HG03025 (cell line): Measurements from ENCODE around the gene GFRA3.
A peak's percentile ranks its signal among the peaks of the same experiment; 100 is the strongest.
"Not testable (repeated sequence)": the region's sequence is repeated elsewhere in the genome, so short reads cannot be mapped to it uniquely, and the experiment has no call there.

Experiments used
- ATAC-seq: cut with Tn5 transposase; IDR thresholded peaks from one replicate; pipeline ENCODE4 v1.9.1; 2021; ENCODE audit warnings: mild to moderate bottlenecking, moderate library complexity; ENCODE audit not compliant: unreplicated experiment, low FRiP score

Gene GFRA3

DNA sequence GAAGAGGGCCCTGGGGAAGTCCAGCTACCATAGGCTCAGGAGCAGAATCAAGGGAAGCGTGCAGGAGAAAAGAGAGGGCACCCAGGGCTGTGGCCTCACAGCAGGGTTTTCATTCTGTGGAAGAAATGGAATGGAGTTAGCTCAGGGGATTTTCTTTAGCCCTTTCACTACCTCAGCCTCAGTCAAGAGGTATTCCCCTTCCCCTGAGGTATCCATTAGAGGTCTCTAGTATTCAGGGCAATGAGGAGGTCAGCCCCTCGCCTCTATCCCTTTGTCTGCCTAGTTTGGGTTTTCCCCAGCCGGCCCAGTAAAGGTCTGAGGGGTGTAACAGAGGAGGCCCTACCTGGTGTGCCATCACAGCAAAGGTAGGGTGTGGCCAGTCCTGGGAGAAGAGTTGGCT is 21.5 kb downstream of the GFRA3 start:
- no peak for ATAC-seq

DNA sequence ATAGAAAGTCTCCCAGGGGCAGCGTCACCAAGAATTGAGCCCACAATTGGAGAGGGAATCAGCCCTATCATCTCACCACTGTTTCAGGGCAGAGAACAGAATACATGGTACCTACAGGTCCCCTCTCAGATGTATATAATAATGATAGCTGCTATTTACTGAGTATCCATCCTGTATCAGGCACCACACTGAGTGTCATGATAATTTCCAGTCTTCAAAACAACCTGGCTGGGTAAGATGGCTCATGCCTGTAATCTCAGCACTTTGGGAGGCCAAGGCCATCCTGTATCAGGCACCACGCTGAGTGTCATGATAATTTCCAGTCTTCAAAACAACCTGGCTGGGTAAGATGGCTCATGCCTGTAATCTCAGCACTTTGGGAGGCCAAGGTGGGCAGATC is 26.6 kb downstream of the GFRA3 start:
- ATAC-seq = not testable (repeated sequence)

DNA sequence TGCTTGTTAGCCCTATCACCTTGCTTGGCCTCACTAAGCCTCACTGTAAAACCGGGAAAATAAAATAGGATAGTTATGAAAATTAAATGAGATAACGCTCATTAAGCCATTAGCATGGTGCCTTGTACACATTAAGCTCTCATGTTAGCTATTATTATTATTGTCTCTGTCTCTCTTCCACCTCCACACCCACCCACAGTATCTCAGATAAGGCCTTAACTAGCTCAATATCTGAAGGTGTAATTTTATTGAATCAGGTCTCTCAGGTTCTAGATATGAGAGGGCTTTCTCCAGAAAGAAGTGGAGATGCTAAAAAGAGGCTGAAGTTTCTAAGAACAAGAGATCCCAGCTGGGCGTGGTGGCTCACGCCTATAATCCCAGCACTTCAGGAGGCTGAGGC is 27.6 kb downstream of the GFRA3 start:
- ATAC-seq = no peak

DNA sequence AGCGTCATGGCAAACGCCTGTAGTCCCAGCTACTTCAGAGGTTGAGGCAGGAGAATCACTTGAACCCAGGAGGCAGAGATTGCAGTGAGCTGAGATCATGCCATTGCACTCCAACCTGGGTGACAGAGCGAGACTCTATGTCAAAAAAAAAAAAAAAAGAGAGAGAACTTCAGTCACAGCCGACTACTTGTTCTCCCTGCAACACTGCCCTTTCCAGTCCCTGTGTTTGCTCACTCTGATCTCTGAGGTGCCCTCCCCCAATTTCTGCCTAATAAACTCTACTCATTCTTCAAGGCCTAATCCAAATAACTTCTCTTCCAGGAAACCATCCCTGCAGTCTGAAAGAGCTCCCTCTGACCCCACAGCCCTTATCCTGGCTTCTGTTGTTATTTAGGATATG is 28.1 kb downstream of the GFRA3 start:
- ATAC-seq = no peak

DNA sequence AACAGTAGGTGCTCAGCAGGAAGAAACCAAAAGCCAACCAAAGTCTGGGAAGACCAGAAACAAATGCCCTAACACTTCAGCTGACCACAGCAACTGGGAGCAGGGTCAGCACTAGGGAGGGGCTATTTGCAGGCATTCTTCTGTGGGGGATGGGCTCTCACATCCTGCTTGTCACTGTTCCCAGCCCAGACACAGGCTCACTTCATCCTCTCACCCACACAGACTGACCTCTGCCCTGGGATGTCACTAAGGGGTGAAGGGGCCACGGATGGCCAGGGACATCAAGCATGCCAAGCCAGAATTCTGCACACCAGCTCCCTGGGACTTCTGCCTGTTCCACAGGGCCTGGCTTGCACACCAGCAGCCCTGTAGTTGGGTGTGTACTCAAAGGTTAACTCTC is 28.7 kb downstream of the GFRA3 start:
- no peak for ATAC-seq

DNA sequence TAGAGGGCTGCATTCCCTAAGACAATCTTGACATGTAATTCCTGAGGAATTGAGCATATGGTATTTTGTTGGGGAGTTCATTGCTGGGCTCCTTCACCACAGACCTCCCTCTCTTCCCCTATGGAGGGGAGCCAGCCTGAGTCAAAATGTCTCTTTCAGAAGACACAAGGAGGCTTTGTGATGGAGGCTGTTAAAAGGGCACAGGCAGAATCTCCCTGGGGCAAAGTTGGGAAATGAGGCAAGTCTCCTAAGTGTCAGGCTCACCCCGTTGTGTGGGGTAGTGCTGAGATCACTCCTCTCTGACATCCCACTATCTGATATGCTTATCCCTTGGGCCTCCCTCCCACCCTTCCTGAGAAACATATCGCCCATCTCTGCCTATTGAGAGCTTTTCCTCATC is 30.6 kb downstream of the GFRA3 start:
- ATAC-seq = no peak

DNA sequence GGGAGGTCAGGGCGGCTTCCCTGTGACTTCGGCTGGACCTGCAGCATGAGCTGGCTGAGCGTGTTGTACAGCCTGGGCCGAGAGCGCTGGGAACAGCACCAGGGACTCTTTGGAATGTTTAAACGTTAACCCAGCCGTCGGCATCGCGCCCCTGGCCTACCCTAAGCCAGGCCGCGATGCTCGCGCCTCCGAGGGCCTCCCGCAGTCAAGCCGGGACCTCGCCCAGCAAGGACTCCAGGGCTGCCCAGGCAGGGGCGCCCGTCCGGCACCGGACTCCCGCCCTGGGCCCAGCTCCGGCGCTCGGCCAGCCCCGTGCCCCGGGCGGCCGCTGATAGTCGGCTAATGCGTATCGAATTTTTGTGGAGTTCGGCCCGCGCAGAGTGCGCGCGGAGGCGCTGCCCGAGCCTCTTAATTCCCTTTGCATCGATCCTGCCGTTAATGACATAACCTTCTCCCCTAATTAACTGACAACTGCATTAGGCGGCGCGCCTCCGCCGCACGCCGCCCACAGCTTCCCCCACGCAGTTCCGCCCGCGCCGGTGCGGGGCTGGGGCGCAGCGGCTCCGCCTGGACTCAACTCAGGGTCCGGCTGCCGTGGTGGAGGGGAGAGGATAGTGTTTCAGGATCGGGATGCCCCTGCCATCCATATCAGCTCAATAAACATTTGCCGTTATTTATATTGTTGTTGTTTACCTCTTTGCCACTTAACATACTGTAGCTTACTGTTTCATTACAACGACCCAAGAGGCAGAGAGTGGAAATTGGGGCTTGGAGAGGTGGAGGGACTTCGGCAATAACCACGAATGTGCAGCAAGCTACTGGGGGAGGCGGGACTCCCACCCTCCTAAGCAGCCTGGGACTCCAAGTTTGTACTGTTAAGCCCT is 32.5 kb downstream of the GFRA3 start:
- ATAC-seq = no peak

DNA sequence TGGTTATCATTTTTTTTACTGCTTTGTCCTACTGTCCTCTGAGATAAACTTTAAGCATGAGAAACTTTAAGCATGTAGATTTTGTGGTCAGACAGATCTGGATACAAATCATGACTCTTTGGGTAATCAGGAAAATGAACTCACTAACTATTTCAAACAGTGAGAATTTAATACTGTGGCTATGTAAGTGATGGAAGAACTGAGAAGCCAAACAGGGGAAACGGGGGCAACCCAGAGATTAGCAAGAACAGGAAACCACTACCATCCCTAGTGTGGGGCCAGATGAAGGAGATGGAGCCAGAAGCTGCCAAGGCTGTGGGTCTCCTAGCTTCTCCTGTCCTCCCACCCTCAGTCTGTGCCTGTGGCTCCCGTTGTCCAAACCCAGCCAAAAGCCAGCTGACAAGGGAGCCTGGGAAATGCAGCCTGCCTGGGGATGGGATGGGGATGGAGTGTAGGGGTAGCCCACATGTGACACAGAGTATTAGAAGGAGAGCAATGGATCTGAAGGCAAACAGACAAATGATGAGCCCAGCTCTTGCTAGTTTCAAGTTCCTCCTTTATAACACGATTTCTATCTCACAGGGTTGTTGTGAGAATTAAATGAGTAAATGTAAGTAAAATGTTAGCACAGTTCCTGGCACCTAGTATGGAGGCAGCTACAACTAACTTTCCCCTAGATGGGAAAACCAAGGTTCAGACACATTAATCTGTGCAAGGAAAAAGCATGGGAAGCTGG is 33.6 kb downstream of the GFRA3 start:
- ATAC-seq = no peak

DNA sequence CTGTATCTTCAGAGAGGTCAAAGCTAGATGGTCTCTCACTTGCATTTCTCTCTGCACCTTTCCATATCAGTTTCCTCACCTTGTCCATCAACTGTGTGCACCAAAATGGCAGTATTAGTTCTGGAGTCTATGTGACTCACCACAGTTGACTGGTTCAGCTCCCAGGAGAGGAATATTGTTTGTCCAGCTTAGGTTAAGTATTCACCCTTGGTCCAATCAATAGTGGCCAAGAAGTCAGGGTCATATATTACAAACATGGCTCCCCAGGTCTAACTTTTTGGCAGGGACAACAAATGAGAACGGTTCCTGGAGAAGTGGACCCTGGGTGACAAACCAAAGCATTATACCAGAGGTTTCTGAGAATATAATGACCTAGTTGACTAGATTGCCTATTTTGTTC is 36.4 kb downstream of the GFRA3 start:
- ATAC-seq = no peak

DNA sequence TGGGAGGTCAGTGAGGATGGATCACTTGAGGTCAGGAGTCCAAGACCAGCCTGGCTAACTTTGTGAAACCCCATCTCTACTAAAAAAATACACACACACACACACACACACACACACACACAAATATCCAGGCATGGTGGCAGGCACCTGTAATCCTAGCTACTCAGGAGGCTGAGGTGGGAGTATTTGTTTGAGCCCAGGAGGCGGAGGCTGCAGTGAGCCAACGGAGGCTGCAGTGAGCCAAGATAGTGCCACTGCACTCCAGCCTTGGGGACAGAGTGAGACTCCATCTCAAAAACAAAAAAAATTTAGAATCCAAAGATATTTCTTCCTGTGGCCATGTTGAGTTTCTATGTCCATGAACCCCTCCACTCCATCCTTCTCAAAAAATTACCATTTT is 39.8 kb downstream of the GFRA3 start:
- ATAC-seq = no peak

DNA sequence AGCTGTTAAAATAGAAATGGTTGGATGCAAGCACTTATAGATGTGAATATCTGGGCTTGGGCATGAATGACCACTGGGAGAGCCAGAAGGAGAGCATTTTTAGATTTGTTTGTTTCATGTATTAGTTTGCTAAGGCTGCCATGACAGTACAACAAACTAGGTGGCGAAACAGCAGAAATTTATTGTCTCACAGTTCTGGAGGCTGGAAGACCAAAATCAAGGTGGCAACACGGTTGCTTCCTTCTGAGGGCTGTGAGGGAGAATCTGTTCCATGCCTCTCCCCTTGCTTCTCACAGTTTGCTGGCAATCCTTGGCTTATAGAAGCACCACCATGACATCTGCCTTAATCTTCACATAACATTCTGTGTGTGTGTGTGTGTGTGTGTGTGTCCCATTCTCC is 41.1 kb downstream of the GFRA3 start:
- ATAC-seq = no peak

DNA sequence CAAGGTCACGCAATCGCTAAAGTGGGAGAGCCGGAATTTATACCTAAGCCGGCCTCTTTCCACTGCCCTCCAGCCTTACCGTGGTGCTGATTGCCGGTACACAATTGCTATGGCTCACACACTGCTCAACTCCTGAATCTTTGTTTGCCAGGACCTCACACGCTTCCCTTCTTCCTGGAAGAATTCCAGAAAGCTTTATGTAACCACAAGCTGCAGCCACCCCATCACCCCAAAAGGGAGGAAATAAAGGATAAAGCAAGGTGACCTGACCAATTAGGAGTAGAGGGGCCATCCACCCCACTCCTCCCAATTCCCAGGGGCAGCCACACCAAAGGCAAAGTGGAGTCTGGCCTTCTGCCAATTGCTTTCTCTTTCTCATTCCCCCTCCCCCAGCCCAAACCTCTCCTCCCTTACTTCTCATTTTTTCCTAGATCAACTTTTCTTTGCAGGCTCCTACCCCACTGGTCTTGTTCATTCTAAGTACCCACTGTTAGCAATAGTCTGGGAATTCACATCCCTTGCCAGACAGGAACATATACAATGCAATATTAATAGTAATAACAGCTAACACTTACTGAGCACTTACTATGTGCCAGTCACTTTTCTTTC is 43.3 kb downstream of the GFRA3 start:
- no peak for ATAC-seq

DNA sequence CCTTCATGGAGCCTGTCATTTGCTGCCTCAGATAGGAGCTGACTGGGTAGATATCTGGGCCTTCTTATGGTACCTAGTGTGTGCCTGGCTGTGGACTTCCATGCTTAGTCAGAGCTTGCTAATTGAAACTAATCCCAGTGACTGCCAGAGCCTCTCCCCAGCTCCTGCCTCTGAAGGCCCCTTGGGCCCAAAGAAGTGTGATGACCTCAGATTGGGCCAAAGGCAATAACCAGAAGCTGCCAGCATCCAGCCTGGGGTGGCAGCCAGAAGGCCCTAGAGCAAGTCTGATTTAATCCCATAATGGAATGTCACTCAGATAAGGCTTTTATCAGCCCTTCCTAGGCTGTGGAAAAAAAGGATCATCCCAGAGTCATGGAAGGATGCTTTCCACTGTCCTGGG is 44.2 kb downstream of the GFRA3 start:
- ATAC-seq = no peak

DNA sequence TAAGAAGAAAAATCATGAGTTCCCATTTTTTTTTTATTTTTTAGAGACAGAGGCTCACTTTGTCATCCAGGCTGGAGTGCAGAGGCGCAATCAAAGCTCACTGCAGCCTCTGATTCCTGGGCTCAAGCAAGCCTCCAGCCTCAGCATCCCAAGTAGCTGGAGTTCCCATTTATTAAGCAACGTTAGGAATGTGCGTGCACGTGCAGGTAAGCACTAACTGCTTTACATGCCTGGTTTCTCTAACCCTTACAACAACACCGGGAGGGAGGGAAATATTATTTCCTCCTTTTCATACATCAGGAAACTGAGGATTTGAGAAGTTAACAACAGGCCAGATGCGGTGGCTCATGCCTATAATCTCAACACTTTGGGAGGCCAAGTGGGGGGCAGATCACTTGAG is 45.0 kb downstream of the GFRA3 start:
- no peak for ATAC-seq

DNA sequence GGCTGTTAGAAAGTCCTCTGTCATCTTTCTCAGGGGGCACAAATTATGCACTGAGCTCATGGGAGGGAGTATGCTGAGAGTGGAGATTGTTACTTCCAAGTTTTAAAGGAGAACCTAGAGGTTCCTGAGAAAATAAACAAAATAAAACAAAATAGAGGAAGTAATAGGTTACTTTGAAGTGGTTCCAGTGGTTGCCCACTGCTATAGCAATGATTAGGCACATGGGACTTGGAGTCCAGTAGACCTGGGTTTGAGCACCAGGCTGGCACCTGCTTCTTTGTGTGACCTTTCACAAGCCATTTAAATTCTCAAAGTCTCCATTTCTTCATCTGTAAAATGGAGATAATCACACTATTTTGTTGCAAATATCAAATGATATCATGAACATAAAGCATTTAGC is 47.5 kb downstream of the GFRA3 start:
- ATAC-seq = no peak

DNA sequence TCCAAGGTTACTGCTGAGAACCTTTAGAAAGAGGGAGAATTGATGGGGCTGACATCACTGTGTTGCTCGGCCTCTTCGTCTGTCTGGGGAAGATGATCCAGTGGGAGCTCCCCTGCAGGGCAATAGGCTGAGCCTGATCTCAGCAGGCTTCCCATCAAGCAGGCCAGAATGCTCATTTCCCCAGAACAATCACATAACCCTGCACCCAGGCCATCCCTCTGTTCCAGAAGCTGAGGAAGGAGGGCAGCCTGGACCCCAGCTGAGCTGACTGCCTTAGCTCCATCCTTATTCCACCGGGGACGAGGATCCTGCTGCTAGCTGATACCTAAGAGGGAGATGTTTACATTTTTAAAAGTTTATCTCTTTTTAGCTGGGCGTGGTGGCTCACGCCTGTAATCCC is 49.7 kb downstream of the GFRA3 start:
- no peak for ATAC-seq

DNA sequence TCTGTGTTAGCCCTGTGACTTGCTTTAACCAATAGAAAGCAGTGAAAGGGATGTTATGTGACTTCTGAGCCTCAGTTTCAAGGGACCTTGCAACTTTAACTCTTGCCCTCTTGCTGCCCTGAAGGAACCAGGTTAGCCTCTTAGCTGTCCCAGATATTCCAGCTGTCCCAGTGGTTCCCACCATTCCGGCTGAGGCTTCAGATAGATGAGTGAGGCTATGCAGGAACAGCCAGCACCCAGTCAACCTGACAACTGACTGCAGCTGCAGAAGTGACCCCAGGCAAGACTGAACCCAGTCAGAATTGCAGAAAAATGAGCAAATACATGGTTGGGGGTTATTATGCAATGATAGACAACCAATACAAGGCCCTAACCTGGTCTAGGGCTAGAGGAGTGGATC is 50.9 kb downstream of the GFRA3 start:
- no peak for ATAC-seq

DNA sequence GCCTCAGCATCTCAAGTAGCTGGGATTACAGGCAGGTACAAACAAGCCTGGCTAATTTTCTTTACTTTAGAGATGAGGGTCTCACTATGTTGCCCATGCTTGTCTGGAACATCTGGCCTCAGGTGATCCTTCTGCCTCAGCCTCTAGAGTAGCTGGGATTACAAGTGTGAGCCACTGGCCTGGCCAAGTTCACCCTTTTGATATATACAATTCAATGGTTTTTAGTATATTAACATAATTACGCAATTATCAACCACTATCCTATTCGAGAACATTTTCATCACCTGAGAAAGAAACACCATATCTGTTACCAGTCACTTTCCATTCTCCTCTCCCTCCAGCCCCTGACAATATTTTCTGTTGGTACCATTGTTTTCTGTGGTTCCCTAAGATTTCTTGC is 57.6 kb downstream of the GFRA3 start:
- no peak for ATAC-seq

DNA sequence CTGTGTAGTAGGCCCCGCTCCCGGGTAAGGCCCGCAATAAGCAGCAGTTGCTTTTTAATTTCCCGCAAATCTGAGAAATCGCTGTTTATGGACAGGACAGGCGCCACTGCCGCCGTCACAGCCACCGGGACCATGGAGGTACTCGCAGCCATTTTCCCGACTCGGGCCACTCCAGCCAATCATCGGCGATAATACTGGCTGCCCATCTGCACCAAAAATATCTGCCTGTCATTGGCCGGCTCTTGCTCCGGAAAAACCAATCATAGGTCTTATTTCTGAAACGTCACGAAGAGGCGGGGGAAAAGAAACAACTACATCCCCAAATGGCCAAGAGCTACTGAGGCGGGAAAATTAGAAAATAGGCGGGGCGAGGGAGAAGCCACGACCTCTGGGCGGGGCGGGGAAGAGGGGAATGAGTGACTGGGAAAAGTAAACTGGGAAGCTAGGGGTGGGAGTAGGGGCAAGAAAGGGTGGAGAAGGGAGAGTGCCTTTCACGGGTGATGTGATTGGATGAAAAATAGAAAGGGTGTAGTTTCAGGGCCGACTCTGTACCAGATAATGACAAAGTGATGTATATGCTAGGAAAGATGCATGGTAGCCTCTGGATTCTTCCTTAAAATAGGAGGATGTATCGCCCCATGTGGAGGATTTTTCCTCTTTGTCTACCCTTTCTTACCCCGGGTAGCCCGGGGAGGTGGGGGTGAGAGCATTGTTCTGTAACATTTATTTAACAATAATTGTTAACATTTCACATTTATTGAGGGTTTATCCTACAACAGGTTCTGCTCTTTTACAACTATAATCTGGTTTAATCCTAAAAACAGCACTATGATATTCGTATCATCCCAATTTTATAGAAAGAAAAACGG is 61.0 kb downstream of the GFRA3 start, which contains the start of gene CDC23:
Gene CDC23, minus strand, starts transcription at position 163 of the 869 bp plus-strand sequence. Its CDS starts 11 bp downstream, at position 152.
- peak; percentile 92 for ATAC-seq

DNA sequence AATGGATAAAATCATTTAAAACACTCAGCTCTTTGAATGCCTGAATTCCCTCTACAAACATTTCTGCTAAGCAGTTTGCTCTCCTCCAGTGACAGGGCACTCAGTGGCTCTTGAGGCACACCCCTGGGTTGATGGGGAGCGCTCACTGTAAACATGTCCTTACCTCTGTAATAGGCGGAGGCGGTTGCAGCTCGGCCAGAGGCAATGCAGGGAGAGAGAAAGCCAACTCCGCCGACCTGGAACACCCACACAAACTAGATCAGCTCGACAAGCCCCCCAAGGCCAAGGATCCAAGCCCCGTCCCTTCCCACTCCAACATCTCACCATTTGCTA is 61.6 kb downstream of the GFRA3 start:
- ATAC-seq = peak; percentile 27

DNA sequence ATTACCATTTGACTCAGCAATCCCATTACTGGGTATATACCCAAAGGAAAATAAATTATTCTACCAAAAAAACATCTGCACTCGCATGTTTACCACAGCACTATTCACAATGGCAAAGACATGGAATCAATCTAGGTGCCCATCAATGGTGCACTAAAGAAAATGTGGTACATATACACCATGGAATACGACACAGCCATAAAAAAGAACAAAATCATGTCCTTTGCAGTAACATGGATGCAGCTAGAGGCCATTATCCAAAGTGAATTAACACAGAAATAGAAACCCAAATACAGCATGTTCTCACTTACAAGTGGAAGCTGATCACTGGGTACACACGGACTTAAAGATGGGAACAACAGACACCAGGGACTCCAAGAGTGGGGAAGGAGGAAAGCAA is 63.4 kb downstream of the GFRA3 start:
- no peak for ATAC-seq
